Lung (tissue), 12 donors: Measurements from ENCODE around the gene MCM3AP. TPM values are rescaled to one million over a fixed set of nuclear protein-coding genes. Genes with fewer than 3 reads are reported as not detected.
A peak's percentile ranks its signal among the peaks of the same experiment; 100 is the strongest.

ENCODE experiments used
- ATAC-seq: fragments of 200-7000 bp; cut with Tn5 transposase; one replicate; pipeline ENCODE4 v1.9.1; 2020; ENCODE audit warnings: moderate number of reproducible peaks; ENCODE audit not compliant: insufficient read depth, low FRiP score
- DNase-seq, 3 donors: peaks; one replicate each; pipeline ENCODE4 v3.0.0-alpha.2; 2013 to 2017
- H3K27ac ChIP-seq, 2 donors: one replicate each; pipeline ENCODE4 v1.5.1; 2013; ENCODE audit warnings: mild to moderate bottlenecking in 2 of 2, moderate library complexity in 2 of 2, control low read depth in 1 of 2, inconsistent platforms in 1 of 2, low read depth in 1 of 2, low read length in 1 of 2
- H3K27me3 ChIP-seq, 3 donors: one replicate each; pipeline ENCODE4 v1.5.1; 2013; ENCODE audit warnings: low read length in 2 of 3; ENCODE audit not compliant: control insufficient read depth in 3 of 3, insufficient read depth in 3 of 3
- H3K36me3 ChIP-seq, 4 donors: one replicate each; pipeline ENCODE4 v1.5.1; 2013; ENCODE audit warnings: low read length in 4 of 4, mild to moderate bottlenecking in 1 of 4, moderate library complexity in 1 of 4; ENCODE audit not compliant: control insufficient read depth in 4 of 4, insufficient read depth in 4 of 4
- H3K4me1 ChIP-seq, 5 donors: one replicate each; pipeline ENCODE4 v1.5.1; 2013; ENCODE audit warnings: low read length in 5 of 5, mild to moderate bottlenecking in 2 of 5, moderate library complexity in 1 of 5; ENCODE audit not compliant: control insufficient read depth in 5 of 5, insufficient read depth in 5 of 5
- H3K4me3 ChIP-seq: one replicate; pipeline ENCODE4 v1.5.1; 2013; ENCODE audit warnings: mild to moderate bottlenecking, control low read depth, moderate library complexity
- H3K9ac ChIP-seq, 2 donors: one replicate each; pipeline ENCODE4 v1.5.1; 2013; ENCODE audit warnings: low read length in 2 of 2, control low read depth in 1 of 2; ENCODE audit not compliant: insufficient read depth in 1 of 2
- H3K9me3 ChIP-seq, 4 donors: one replicate each; pipeline ENCODE4 v1.5.1; 2013; ENCODE audit warnings: low read length in 3 of 4, mild to moderate bottlenecking in 1 of 4, moderate library complexity in 1 of 4; ENCODE audit not compliant: control insufficient read depth in 4 of 4, insufficient read depth in 3 of 4
- CTCF ChIP-seq: IDR thresholded peaks from 2 replicates; pipeline ENCODE4 v1.5.1; 2012; ENCODE audit warnings: mild to moderate bottlenecking; ENCODE audit errors: control extremely low read depth, extremely low read depth
- WGBS, 2 donors: extraction: QIAGEN DNeasy Blood & Tissue Kit; methylation state at CpG; one replicate each; pipeline ENCODE4 v1.1.7; 2013; 5-methylcytosine and 5-hydroxymethylcytosine counted together
- polyA plus RNA-seq, 2 donors: library from polyadenylated mRNA; stranded (reverse); fragments of 200-250 nt; gene quantifications; one replicate each; pipeline ENCODE4 v1.2.1, GENCODE V29; 2013
- total RNA-seq, 2 donors: library from RNA; depleted of rRNA in 1 of 2; stranded (reverse); fragments of >200 nt in 1 of 2; gene quantifications; one replicate each; pipeline ENCODE4 v1.2.1, GENCODE V29; 2014 to 2021
- donor health status: control.
- donor health status: control.
- donor health status: Bipolar disorder and iron deficiency.
- donor health status: healthy.
- donor health status: DM: yes; HTN: yes; CAD: no.

MCM3AP gene
- total and polyA plus RNA-seq, 4 donors: 40.7 to 114 (median 78.7) TPM

GRCh38 chr21:46189213-46189958 lies 96.0 kb downstream of the MCM3AP start:
- peaks cover 0 to 7% (median 2%) of the 10 kb centered on the region in 5 donors for H3K4me1 ChIP-seq
- 83 to 90% methylated on average over 9 of the region's 9 CpGs for WGBS, 2 donors
- ATAC-seq (no peak), DNase-seq (no peak)
- no peak overlapping the region for H3K9ac ChIP-seq
- peak overlapping the region; percentile 45 to 80 for H3K27ac ChIP-seq
- H3K4me3 ChIP-seq: no peak overlapping the region
- H3K9me3 ChIP-seq: no peaks in the 10 kb centered on the region
- peaks cover 0 to 30% (median 13%) of the 10 kb centered on the region in 4 donors for H3K36me3 ChIP-seq
- no peaks in the 10 kb centered on the region for H3K27me3 ChIP-seq
- TF ChIP-seq CTCF: no peak

GRCh38 chr21:46188226-46189212 lies 96.9 kb downstream of the MCM3AP start:
- Histone ChIP-seq H3K9me3 (no peaks in the 10 kb centered on the region), H3K4me1 (peaks cover 0 to 8% (median 7%) of the 10 kb centered on the region in 5 donors), H3K9ac (no peak overlapping the region), H3K4me3 (no peak overlapping the region), H3K27me3 (no peaks in the 10 kb centered on the region), H3K27ac (peak overlapping the region; percentile 45 to 73), H3K36me3 (peaks cover 0 to 22% (median 8%) of the 10 kb centered on the region in 4 donors)
- WGBS, 2 donors: 55 to 69% methylated on average over 17 of the region's 17 CpGs
- ATAC-seq (no peak), DNase-seq (peak in 1 of 3 donors; percentile 13)
- TF ChIP-seq CTCF: no peak

GRCh38 chr21:46187814-46188213 lies 97.6 kb downstream of the MCM3AP start:
- 88 to 92% methylated on average over 7 of the region's 7 CpGs for whole genome bisulfite sequencing, 2 donors
- no peaks in the 10 kb centered on the region for H3K27me3 ChIP-seq
- no peak overlapping the region for H3K9ac ChIP-seq
- no peak overlapping the region for H3K4me3 ChIP-seq
- H3K4me1 ChIP-seq: peaks cover 0 to 12% (median 7%) of the 10 kb centered on the region in 5 donors
- H3K9me3 ChIP-seq: no peaks in the 10 kb centered on the region
- no peak overlapping the region for H3K27ac ChIP-seq
- no peak for TF ChIP-seq CTCF
- ATAC-seq: no peak
- no peak for DNase-seq
- peaks cover 0 to 19% (median 3%) of the 10 kb centered on the region in 4 donors for H3K36me3 ChIP-seq
